IMR-90 (cell line): ENCODE results near the gene TBC1D1. TPM values are rescaled to one million over a fixed set of nuclear protein-coding genes. Genes with fewer than 3 reads are reported as not detected.

Source experiments
- ATAC-seq: fragments of 200-7000 bp; cut with Tn5 transposase; 2 replicates; pipeline ENCODE4 v1.9.1; 2020; ENCODE audit warnings: low read depth, mild to moderate bottlenecking, moderate library complexity
- BruUV-seq: library from RNA; stranded (reverse); fragments of 400-500 nt; replicated peaks from 2 replicates; lab custom pipeline; 2021; lab: Mats Ljungman, UMichigan
- CTCF ChIA-PET: fragments of 300-600 bp; formaldehyde crosslinking; extraction: SDS; loops from one replicate; lab custom pipeline; 2021; ENCODE audit warnings: antibody characterized with exemption; lab: Yijun Ruan, JAX
- POLR2A ChIA-PET: fragments of 300-600 bp; sonication (Branson Sonifier 250); formaldehyde crosslinking; loops from one replicate; lab custom pipeline; 2022; ENCODE audit warnings: antibody characterized with exemption; ENCODE audit not compliant: unreplicated experiment; lab: Charles Lee
- DNase-seq: peaks from one replicate; pipeline ENCODE4 v3.0.0; 2013
- H2AFZ ChIP-seq: replicated peaks from 2 replicates; pipeline ENCODE3; 2013; ENCODE audit warnings: low read length, mild to moderate bottlenecking; ENCODE audit not compliant: poor library complexity
- H2AK5ac ChIP-seq: 2 replicates; pipeline ENCODE4 v1.6.1; 2013; ENCODE audit warnings: low read depth, low read length, inconsistent platforms
- H2AK9ac ChIP-seq: replicated peaks from 2 replicates; pipeline ENCODE3; 2013; ENCODE audit warnings: mild to moderate bottlenecking, low read depth, low read length, moderate library complexity; ENCODE audit not compliant: poor library complexity
- H2BK120ac ChIP-seq: 2 replicates; pipeline ENCODE4 v1.6.1; 2013; ENCODE audit warnings: low read depth, low read length, inconsistent platforms
- H2BK15ac ChIP-seq: 3 replicates; pipeline ENCODE4 v1.6.1; 2013; ENCODE audit warnings: low read depth, low read length, inconsistent platforms
- H2BK20ac ChIP-seq: 2 replicates; pipeline ENCODE4 v1.6.1; 2013; ENCODE audit warnings: low read depth, mild to moderate bottlenecking, inconsistent platforms, low read length, moderate library complexity
- H2BK5ac ChIP-seq: 2 replicates; pipeline ENCODE4 v1.6.1; 2013; ENCODE audit warnings: mild to moderate bottlenecking, low read depth, low read length, inconsistent platforms; ENCODE audit not compliant: poor library complexity, severe bottlenecking
- H3K14ac ChIP-seq: replicated peaks from 2 replicates; pipeline ENCODE4 v1.6.1; 2013; ENCODE audit warnings: low read depth, low read length, inconsistent platforms
- H3K18ac ChIP-seq: 2 replicates; pipeline ENCODE4 v1.6.1; 2013; ENCODE audit warnings: low read depth, low read length, control low read depth
- H3K23ac ChIP-seq: 2 replicates; pipeline ENCODE4 v1.6.1; 2013; ENCODE audit warnings: low read depth, low read length, inconsistent platforms
- H3K27ac ChIP-seq: 2 replicates; pipeline ENCODE4 v1.5.1; 2013; ENCODE audit warnings: mild to moderate bottlenecking, control low read depth, low read length; ENCODE audit not compliant: insufficient read depth
- H3K27me3 ChIP-seq: 2 replicates; pipeline ENCODE4 v1.6.1; 2013; ENCODE audit warnings: low read length; ENCODE audit not compliant: control insufficient read depth, insufficient read depth
- H3K36me3 ChIP-seq: 2 replicates; pipeline ENCODE4 v1.6.1; 2013; ENCODE audit warnings: low read length, mixed read lengths; ENCODE audit not compliant: control insufficient read depth, insufficient read depth
- H3K4ac ChIP-seq: 2 replicates; pipeline ENCODE4 v1.6.1; 2013; ENCODE audit warnings: low read depth, low read length, inconsistent platforms
- H3K4me1 ChIP-seq: 2 replicates; pipeline ENCODE4 v1.6.1; 2013; ENCODE audit warnings: low read length, mixed read lengths; ENCODE audit not compliant: control insufficient read depth, insufficient read depth
- H3K4me2 ChIP-seq: 2 replicates; pipeline ENCODE4 v1.6.1; 2013; ENCODE audit warnings: low read depth, mild to moderate bottlenecking, control low read depth, low read length, moderate library complexity
- H3K4me3 ChIP-seq: 2 replicates; pipeline ENCODE4 v1.5.1; 2013; ENCODE audit warnings: low read depth, mild to moderate bottlenecking, control low read depth, low read length, moderate library complexity; ENCODE audit not compliant: insufficient read depth
- H3K56ac ChIP-seq: 2 replicates; pipeline ENCODE4 v1.6.1; 2013; ENCODE audit warnings: low read length, inconsistent platforms; ENCODE audit not compliant: insufficient read depth; ENCODE audit errors: extremely low read depth
- H3K79me1 ChIP-seq, 2 experiments: 2 replicates each; pipeline ENCODE4 v1.6.1; 2013; ENCODE audit warnings: low read length in 2 of 2, inconsistent platforms in 1 of 2, low read depth in 1 of 2
- H3K9ac ChIP-seq: 2 replicates; pipeline ENCODE4 v1.6.1; 2013; ENCODE audit warnings: low read depth, low read length, control low read depth
- H3K9me1 ChIP-seq: 2 replicates; pipeline ENCODE4 v1.6.1; 2013; ENCODE audit warnings: low read length, inconsistent platforms; ENCODE audit not compliant: insufficient read depth
- H3K9me3 ChIP-seq: 2 replicates; pipeline ENCODE4 v1.6.1; 2013; ENCODE audit warnings: low read length; ENCODE audit not compliant: control insufficient read depth, insufficient read depth
- H4K20me1 ChIP-seq: 2 replicates; pipeline ENCODE4 v1.6.1; 2013; ENCODE audit warnings: low read length, inconsistent platforms; ENCODE audit not compliant: insufficient read depth
- H4K5ac ChIP-seq: 2 replicates; pipeline ENCODE4 v1.6.1; 2013; ENCODE audit warnings: mild to moderate bottlenecking, low read depth, low read length, control low read depth
- H4K8ac ChIP-seq, 2 experiments: 2 replicates each; pipeline ENCODE4 v1.6.1; 2013; ENCODE audit warnings: low read depth in 2 of 2, low read length in 2 of 2, control low read depth in 1 of 2, inconsistent platforms in 1 of 2
- H4K91ac ChIP-seq: 2 replicates; pipeline ENCODE4 v1.6.1; 2013; ENCODE audit warnings: low read depth, low read length, inconsistent platforms; ENCODE audit not compliant: insufficient read depth
- CEBPB ChIP-seq: IDR thresholded peaks from 2 replicates; pipeline ENCODE4 v1.6.1; 2012; ENCODE audit warnings: low read depth, low read length, improper control_type of control experiment
- WGBS, 2 experiments: methylation state at CpG; one replicate each; pipeline versions ENCODE4 v1.1.5 to v1.1.7; 2013; ENCODE audit warnings: missing lambda C conversion rate in 2 of 2; ENCODE audit not compliant: insufficient read length in 1 of 2; ENCODE audit errors: extremely low coverage in 2 of 2; 5-methylcytosine and 5-hydroxymethylcytosine counted together
- dilution Hi-C: fragments of 300-500 bp; cut with HindIII; formaldehyde crosslinking; loops from one replicate; pipeline ENCODE4 v1.14.3; 2018; ENCODE audit warnings: low sequenced_read_pairs; ENCODE audit not compliant: unreplicated experiment
- in situ Hi-C: fragments of 300-500 bp; cut with MboI; formaldehyde crosslinking; loops from 3 replicates; pipeline ENCODE4 v1.14.3; 2019; ENCODE audit warnings: low sequenced_read_pairs, inconsistent platforms, mixed read lengths
- intact Hi-C: fragments of 100-400 bp; cut with micrococcal nuclease; formaldehyde crosslinking; loops from 2 replicates; pipeline ENCODE4 v1.10.0; 2022
- polyA plus RNA-seq, 3 experiments: library from polyadenylated mRNA; depleted of rRNA; stranded (reverse); fragments of >200 nt; gene quantifications; 2 replicates each; pipeline ENCODE4 v1.2.3, GENCODE V29; 2012; ENCODE audit warnings: low replicate concordance in 1 of 3
- total RNA-seq: library from RNA; depleted of rRNA; stranded (reverse); fragments of >200 nt; gene quantifications from 2 replicates; pipeline ENCODE4 v1.2.3, GENCODE V29; 2012

TBC1D1 gene
- total and polyA plus RNA-seq, 2 of the 4 experiments (the other 2 are of a cell fraction), result 42.4 to 104 TPM

DNA sequence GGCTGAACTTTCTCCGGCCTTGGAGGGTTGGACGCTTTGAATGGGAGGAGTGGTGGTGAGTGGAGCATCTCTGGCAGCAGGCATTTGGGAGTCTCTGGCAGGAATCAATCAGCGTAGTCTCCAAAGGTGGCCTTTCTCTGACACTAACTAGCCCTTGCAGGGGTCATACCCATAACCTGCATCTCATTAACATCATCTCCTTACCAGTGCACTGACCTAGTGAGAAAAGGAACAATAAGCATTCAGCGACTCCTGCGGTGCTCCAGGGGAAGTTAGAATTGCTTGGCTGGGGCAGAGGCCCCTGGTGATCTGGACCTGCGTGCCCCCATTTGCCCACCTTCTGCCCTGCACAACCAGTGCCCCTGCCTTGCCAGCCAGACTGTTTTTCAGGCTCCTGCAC is 231.2 kb downstream of the TBC1D1 start:
- H2AK5ac ChIP-seq, result peak overlapping the region; percentile 10; the same call in 1 of the 2 replicates
- no peaks in the 10 kb centered on the region; the same call in none of the 2 replicates for H3K36me3 ChIP-seq
- peak overlapping the region; percentile 23; the same call in 1 of the 2 replicates for H4K91ac ChIP-seq
- H3K79me1 ChIP-seq, result peaks cover 5 to 18% of the 10 kb centered on the region in 2 experiments; a peak in 2 of 4 replicates
- no peak overlapping the region for H2AFZ ChIP-seq
- H3K4me3 ChIP-seq, result no peak overlapping the region
- H3K9me1 ChIP-seq, result peaks cover 24% of the 10 kb centered on the region
- in situ Hi-C loops, result no loop called here
- no peak overlapping the region for H2BK5ac ChIP-seq
- no CpG with 5 or more reads among the region's 6 CpGs for WGBS, 2 experiments
- ATAC-seq, result no peak
- H2BK120ac ChIP-seq, result no peak overlapping the region
- no peak overlapping the region for H3K23ac ChIP-seq
- dilution Hi-C loops, result no loop called here
- POLR2A ChIA-PET, result no interaction called here
- no peaks in the 10 kb centered on the region for H3K9me3 ChIP-seq
- no peak overlapping the region for H3K9ac ChIP-seq
- H3K27ac ChIP-seq, result no peak overlapping the region
- no peaks in the 10 kb centered on the region for H3K27me3 ChIP-seq
- no peak overlapping the region for H4K8ac ChIP-seq
- no TSS peak for BruUV-seq
- DNase-seq, result no peak
- no peak overlapping the region for H3K14ac ChIP-seq
- no peak overlapping the region for H2BK20ac ChIP-seq
- no peak overlapping the region for H3K18ac ChIP-seq
- H3K4ac ChIP-seq, result no peak overlapping the region
- no peak overlapping the region for H3K4me2 ChIP-seq
- peaks cover 4% of the 10 kb centered on the region; the same call in 1 of the 2 replicates for H4K20me1 ChIP-seq
- H3K56ac ChIP-seq, result no peak overlapping the region
- CTCF ChIA-PET, result no interaction called here
- no peak for TF ChIP-seq CEBPB
- peaks cover 17% of the 10 kb centered on the region for H3K4me1 ChIP-seq
- no peak overlapping the region for H4K5ac ChIP-seq
- intact Hi-C loops, result no loop called here
- no peak overlapping the region; the same call in 2 of the 3 replicates for H2BK15ac ChIP-seq
- no peak overlapping the region for H2AK9ac ChIP-seq
